ENCODE measurements around the gene RTN4RL1.

DNA sequence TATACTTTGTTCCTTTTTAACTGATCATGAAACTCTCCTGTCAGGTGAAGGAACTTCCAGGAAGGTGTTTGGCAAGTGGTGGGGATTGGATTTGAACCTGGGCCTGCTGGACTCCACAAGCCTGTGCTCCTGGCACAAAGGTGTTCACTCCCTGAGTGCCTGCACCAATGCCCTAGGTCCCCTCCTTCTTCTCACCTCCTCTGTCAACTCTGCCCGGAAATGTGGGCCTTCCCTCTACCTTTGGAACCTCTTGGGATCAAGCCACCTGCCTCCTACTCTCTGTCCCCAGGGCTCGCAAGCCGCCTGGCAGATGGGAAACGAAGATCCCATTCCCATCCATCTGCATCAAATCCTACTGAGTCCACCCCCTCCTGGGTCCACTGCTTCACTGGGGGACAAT, 40.0 kb downstream of the RTN4RL1 start:
- TF ChIP-seq, protein P1, sequence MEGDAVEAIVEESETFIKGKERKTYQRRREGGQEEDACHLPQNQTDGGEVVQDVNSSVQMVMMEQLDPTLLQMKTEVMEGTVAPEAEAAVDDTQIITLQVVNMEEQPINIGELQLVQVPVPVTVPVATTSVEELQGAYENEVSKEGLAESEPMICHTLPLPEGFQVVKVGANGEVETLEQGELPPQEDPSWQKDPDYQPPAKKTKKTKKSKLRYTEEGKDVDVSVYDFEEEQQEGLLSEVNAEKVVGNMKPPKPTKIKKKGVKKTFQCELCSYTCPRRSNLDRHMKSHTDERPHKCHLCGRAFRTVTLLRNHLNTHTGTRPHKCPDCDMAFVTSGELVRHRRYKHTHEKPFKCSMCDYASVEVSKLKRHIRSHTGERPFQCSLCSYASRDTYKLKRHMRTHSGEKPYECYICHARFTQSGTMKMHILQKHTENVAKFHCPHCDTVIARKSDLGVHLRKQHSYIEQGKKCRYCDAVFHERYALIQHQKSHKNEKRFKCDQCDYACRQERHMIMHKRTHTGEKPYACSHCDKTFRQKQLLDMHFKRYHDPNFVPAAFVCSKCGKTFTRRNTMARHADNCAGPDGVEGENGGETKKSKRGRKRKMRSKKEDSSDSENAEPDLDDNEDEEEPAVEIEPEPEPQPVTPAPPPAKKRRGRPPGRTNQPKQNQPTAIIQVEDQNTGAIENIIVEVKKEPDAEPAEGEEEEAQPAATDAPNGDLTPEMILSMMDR (IDR thresholded peaks at IDR 0.05), result no peak
- TF ChIP-seq POLR2A (IDR thresholded peaks at IDR 0.05), result no peak
